MCF 10A (cell line): Measurements from ENCODE around the gene ACTN4. TPM values are rescaled to one million over a fixed set of nuclear protein-coding genes. Genes with fewer than 3 reads are reported as not detected.

Experiments used
- BruUV-seq: library from RNA; stranded (reverse); fragments of 400-500 nt; replicated peaks from 2 replicates; lab custom pipeline; 2021; lab: Mats Ljungman, UMichigan
- CTCF ChIA-PET: fragments of 300-600 bp; sonication (Branson Sonifier 250); formaldehyde crosslinking; extraction: SDS; loops from one replicate; lab custom pipeline; 2021; ENCODE audit warnings: antibody characterized with exemption, inconsistent platforms; lab: Yijun Ruan, JAX
- POLR2A ChIA-PET: fragments of 300-600, 350-650 bp; sonication (Branson Sonifier 250); formaldehyde crosslinking; extraction: SDS; loops from one replicate; lab custom pipeline; 2020; ENCODE audit warnings: antibody characterized with exemption, inconsistent platforms; lab: Yijun Ruan, JAX
- DNase-seq: peaks from one replicate; pipeline ENCODE4 v3.0.0-alpha.2; 2018; ENCODE audit not compliant: unreplicated experiment
- H3K27ac Mint-ChIP-seq: one replicate; pipeline ENCODE4 v1.8.0; 2022; ENCODE audit warnings: mild to moderate bottlenecking, low read depth, mixed read lengths; ENCODE audit not compliant: unreplicated experiment
- H3K27me3 Mint-ChIP-seq: one replicate; pipeline ENCODE4 v1.8.0; 2022; ENCODE audit warnings: mixed read lengths; ENCODE audit not compliant: insufficient read depth, unreplicated experiment
- H3K36me3 Mint-ChIP-seq: one replicate; pipeline ENCODE4 v1.8.0; 2022; ENCODE audit warnings: mild to moderate bottlenecking, moderate library complexity, mixed read lengths; ENCODE audit not compliant: insufficient read depth, unreplicated experiment
- H3K4me1 Mint-ChIP-seq: one replicate; pipeline ENCODE4 v1.8.0; 2022; ENCODE audit warnings: mixed read lengths; ENCODE audit not compliant: insufficient read depth, unreplicated experiment
- H3K4me3 Mint-ChIP-seq: one replicate; pipeline ENCODE4 v1.8.0; 2022; ENCODE audit warnings: mild to moderate bottlenecking, moderate library complexity, mixed read lengths; ENCODE audit not compliant: unreplicated experiment
- H3K9me3 Mint-ChIP-seq: one replicate; pipeline ENCODE4 v1.8.0; 2022; ENCODE audit warnings: mixed read lengths; ENCODE audit not compliant: unreplicated experiment
- CTCF ChIP-seq: fragments of 200-600 bp; IDR thresholded peaks from one replicate; pipeline ENCODE4 v1.8.0; 2022; ENCODE audit warnings: antibody characterized with exemption, mild to moderate bottlenecking; ENCODE audit not compliant: unreplicated experiment
- intact Hi-C: fragments of 100-400 bp; cut with micrococcal nuclease; formaldehyde crosslinking; loops from 2 replicates; pipeline ENCODE4 v1.14.1; 2022
- total RNA-seq: library from RNA; stranded (reverse); gene quantifications from 2 replicates; pipeline ENCODE4 v1.2.3, GENCODE V29; 2022

The ACTN4 gene
- total RNA-seq, 1 experiment from 2014 or later = 300 TPM

GRCh38 chr19:38682195-38682867, 34.9 kb downstream of the ACTN4 start:
- intact Hi-C loops = no loop called here
- CTCF ChIA-PET = interaction anchor here (0.6 to 1.6 kb wide), 10 partner anchors 14 to 167 kb away, joined by 3 to 9 read pairs (median 3); partner anchors contain the start of gene ACTN4
- no peak overlapping the region for H3K4me3 Mint-ChIP-seq

GRCh38 chr19:38682872-38683392, 35.5 kb downstream of the ACTN4 start:
- Mint-ChIP-seq H3K4me3 (peak overlapping the region; percentile 48), H3K27me3 (no peaks in the 10 kb centered on the region), H3K27ac (peak overlapping the region; percentile 98), H3K9me3 (no peaks in the 10 kb centered on the region), H3K36me3 (peaks cover 53% of the 10 kb centered on the region), H3K4me1 (peaks cover 70% of the 10 kb centered on the region)
- DNase-seq = no peak
- no TSS peak for BruUV-seq
- intact Hi-C loops = no loop called here
- CTCF ChIA-PET = interaction anchor here (0.6 to 1.6 kb wide), 10 partner anchors 13 to 167 kb away, joined by 3 to 9 read pairs (median 3); partner anchors contain the start of gene ACTN4
- POLR2A ChIA-PET = interaction anchor here (0.7 to 15.0 kb wide), 9 partner anchors 8 to 166 kb away, joined by 3 to 521 read pairs (median 6); partner anchors contain the start of genes ACTN4, ECH1 and HNRNPL
- no peak for TF ChIP-seq CTCF

More at GRCh38 chr19:38682195-38682867, 34.9 kb downstream of the ACTN4 start:
- Mint-ChIP-seq H3K4me1 (peaks cover 65% of the 10 kb centered on the region), H3K36me3 (peaks cover 54% of the 10 kb centered on the region), H3K9me3 (no peaks in the 10 kb centered on the region), H3K27me3 (no peaks in the 10 kb centered on the region), H3K27ac (peak overlapping the region; percentile 98)
- no peak for DNase-seq
- POLR2A ChIA-PET = interaction anchor here (2.2 to 15.0 kb wide), 4 partner anchors 10 to 156 kb away, joined by 15 to 521 read pairs (median 24); partner anchors contain the start of gene ACTN4
- no peak for TF ChIP-seq CTCF
- no TSS peak for BruUV-seq

DNA sequence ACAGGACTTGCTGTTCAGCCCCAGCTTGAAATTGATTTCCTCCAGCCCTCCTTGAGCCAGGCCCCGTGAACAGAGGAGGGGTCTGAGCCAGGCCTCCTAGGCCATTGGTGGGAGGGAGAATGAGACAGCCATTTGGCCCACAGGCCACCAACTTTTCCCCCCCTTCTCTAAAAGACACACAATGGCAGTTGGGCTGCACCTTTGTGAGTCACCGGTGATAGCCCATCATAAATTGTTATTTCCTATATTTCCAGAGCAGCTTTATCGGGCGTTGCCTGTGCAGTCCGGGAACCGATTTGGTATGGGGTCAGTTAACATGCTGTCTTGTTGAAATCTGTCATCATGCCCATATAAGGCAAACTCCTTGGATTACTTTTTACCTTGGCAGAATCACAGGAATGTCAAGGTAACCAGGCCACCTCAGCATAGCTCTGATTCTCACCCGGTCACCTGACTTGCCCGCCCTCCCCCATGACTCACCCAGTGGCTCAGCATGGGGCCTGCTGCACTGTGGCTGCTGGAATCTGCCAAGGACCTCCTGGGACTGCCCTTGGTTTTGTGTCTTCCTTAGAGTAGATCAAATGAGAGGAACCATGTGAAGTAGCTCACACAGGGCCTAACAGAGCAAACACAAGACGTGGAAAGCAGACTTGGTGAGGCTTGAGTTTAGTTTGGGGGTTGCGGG, 36.1 kb downstream of the ACTN4 start:
- Mint-ChIP-seq H3K4me1 (peaks cover 68% of the 10 kb centered on the region), H3K9me3 (no peaks in the 10 kb centered on the region), H3K36me3 (peaks cover 50% of the 10 kb centered on the region), H3K4me3 (peak overlapping the region; percentile 48), H3K27me3 (no peaks in the 10 kb centered on the region), H3K27ac (peak overlapping the region; percentile 98)
- BruUV-seq = TSS peak; percentile 82
- peak; percentile 99 for DNase-seq
- ChIA-PET CTCF (interaction anchor here (0.6 to 1.6 kb wide), 6 partner anchors 23 to 199 kb away, joined by 3 to 9 read pairs (median 4); partner anchors contain the start of gene ACTN4), POLR2A (interaction anchor here (0.6 to 15.0 kb wide), 13 partner anchors 8 to 295 kb away, joined by 3 to 521 read pairs (median 6); partner anchors contain the start of genes ACTN4, ECH1, HNRNPL and SPRED3)
- TF ChIP-seq CTCF = no peak
- intact Hi-C loops = loop anchor here (1.0 to 2.0 kb wide), 2 partner anchors 25 to 33 kb away; no protein-coding TSS in a partner anchor
